Activated CD4-positive, alpha-beta T cell treated with anti-CD3 and anti-CD28 coated beads for 36 hours (primary cell): ENCODE results near the gene ZNFX1. TPM values are rescaled to one million over a fixed set of nuclear protein-coding genes. Genes with fewer than 3 reads are reported as not detected.
"Not testable (repeated sequence)": the region's sequence is repeated elsewhere in the genome, so short reads cannot be mapped to it uniquely, and the experiment has no call there.

Experiments
- ATAC-seq: fragments of 200-7000 bp; cut with Tn5 transposase; one replicate; pipeline ENCODE4 v1.10.0; 2021; ENCODE audit warnings: mild to moderate bottlenecking, moderate library complexity
- CTCF ChIA-PET: fragments of 350-600 bp; sonication (Branson Sonifier 250); formaldehyde crosslinking; loops from one replicate; lab custom pipeline; 2021; ENCODE audit warnings: antibody characterized with exemption; lab: Charles Lee
- POLR2A ChIA-PET: fragments of 350-600 bp; sonication (Branson Sonifier 250); formaldehyde crosslinking; loops from one replicate; lab custom pipeline; 2021; ENCODE audit warnings: antibody characterized with exemption, inconsistent platforms; lab: Charles Lee
- DNase-seq: peaks from one replicate; pipeline ENCODE4 v3.0.0-alpha.2; 2020
- H3K27ac Mint-ChIP-seq: one replicate; pipeline ENCODE4 v1.8.0; 2021; ENCODE audit warnings: mixed read lengths
- H3K27me3 Mint-ChIP-seq: one replicate; pipeline ENCODE4 v1.8.0; 2021; ENCODE audit warnings: mixed read lengths
- H3K36me3 Mint-ChIP-seq: one replicate; pipeline ENCODE4 v1.8.0; 2021; ENCODE audit warnings: low read depth, mixed read lengths
- H3K4me1 Mint-ChIP-seq: one replicate; pipeline ENCODE4 v1.8.0; 2021; ENCODE audit warnings: mixed read lengths
- H3K4me3 Mint-ChIP-seq: one replicate; pipeline ENCODE4 v1.8.0; 2021; ENCODE audit warnings: mild to moderate bottlenecking, moderate library complexity, mixed read lengths
- H3K9me3 Mint-ChIP-seq: one replicate; pipeline ENCODE4 v1.8.0; 2021; ENCODE audit warnings: low read depth, mixed read lengths
- intact Hi-C, 2 experiments: fragments of 100-400 bp; cut with DNase I in 1 of 2; cut with micrococcal nuclease in 1 of 2; formaldehyde crosslinking; loops; one replicate each; pipeline versions ENCODE4 v1.14.2 to v1.15.1; 2022 to 2024; cut with DNase I, micrococcal nuclease
- total RNA-seq, 2 experiments: library from RNA; stranded (reverse); gene quantifications; one replicate each; pipeline ENCODE4 v1.2.3, GENCODE V29; 2021

The ZNFX1 gene
- total RNA-seq, 2 experiments from 2014 or later, result 36.4 to 43.8 TPM

DNA sequence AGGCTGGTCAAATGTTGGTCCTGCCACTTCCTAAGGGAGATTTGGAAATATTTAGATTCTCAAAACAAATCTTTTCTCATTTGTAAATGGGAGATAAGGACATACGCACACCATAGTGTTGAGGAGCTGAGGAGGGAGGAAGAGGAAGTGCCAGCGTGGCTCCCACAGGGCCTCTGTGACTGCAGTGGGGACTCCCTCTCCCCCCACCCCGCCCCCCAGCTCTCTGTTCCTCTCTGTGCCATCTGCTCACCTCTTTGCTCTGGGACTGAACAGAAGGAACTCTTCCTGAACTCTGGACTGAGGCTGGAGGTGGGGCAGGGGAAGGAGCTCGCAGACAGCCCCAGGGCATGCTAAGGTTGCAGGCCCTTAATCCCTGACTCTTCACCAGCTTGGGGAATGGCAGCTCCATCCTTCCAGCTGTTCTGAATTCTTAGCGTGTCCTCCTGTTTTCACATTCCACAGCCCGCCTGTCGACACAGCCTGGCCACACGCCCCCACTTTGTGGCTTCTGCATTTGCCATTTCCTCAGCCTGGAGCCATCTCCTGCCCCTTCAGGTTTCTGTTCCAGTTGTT, 47.2 kb downstream of the ZNFX1 start:
- POLR2A ChIA-PET, result no interaction called here
- Mint-ChIP-seq H3K27me3 (no peaks in the 10 kb centered on the region), H3K27ac (peak overlapping the region; percentile 20), H3K4me1 (no peaks in the 10 kb centered on the region), H3K4me3 (no peak overlapping the region), H3K36me3 (peaks cover 50% of the 10 kb centered on the region), H3K9me3 (no peaks in the 10 kb centered on the region)
- DNase-seq, result no peak
- CTCF ChIA-PET, result interaction anchor here (0.9 to 1.7 kb wide), 4 partner anchors 11 to 98 kb away, joined by 3 to 6 read pairs (median 4); partner anchors contain the start of gene DDX27
- no peak for ATAC-seq
- intact Hi-C loops, result no loop called here

DNA sequence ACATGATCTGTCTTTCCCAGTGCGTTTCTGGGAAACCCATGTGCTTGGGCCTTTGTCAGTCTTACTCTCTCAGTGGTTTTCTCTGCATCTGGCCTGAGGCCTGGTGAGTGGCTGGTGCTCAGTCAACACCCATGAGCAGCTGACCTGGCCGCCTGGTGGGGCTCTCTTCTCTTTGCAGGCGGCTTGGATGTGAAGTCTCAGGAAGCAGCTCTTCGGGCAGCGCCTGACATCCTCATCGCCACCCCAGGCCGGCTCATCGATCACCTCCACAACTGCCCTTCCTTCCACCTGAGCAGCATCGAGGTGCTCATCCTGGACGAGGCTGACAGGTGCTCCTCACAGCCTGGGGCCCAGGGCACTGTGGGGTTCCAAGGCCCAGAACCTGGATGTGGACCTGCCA, 47.8 kb downstream of the ZNFX1 start:
- intact Hi-C loops, result no loop called here
- no peak for ATAC-seq
- ChIA-PET CTCF (no interaction called here), POLR2A (interaction anchor here (0.5 kb wide), 1 partner anchor 8 kb away, joined by 8 read pairs; no protein-coding TSS in a partner anchor)
- Mint-ChIP-seq H3K36me3 (peaks cover 55% of the 10 kb centered on the region), H3K9me3 (no peaks in the 10 kb centered on the region), H3K27ac (no peak overlapping the region), H3K4me3 (no peak overlapping the region), H3K4me1 (no peaks in the 10 kb centered on the region), H3K27me3 (no peaks in the 10 kb centered on the region)
- DNase-seq, result no peak

DNA sequence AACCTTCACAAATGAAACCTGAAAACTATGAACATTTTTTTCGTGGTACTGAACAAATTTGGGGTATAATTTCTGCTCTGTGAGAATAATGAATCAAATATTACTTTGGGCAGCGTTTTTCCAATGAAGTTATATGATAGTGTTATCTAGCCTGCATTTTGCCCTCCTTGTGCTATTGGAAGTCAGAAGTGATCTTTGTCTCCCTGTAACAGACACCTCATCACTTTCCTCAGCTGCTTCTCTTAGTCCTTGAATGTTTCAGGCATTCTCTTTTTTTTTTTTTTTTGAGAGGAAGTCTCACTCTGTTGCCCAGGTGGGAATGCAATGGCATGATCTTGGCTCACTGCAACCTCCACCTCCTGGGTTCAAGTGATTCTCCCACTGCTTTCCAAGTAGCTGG, 48.5 kb downstream of the ZNFX1 start:
- H3K4me3 Mint-ChIP-seq, result no peak overlapping the region
- H3K27ac Mint-ChIP-seq, result no peak overlapping the region
- CTCF ChIA-PET, result no interaction called here
- no peaks in the 10 kb centered on the region for H3K9me3 Mint-ChIP-seq
- no peaks in the 10 kb centered on the region for H3K4me1 Mint-ChIP-seq
- POLR2A ChIA-PET, result interaction anchor here (0.5 kb wide), 1 partner anchor 9 kb away, joined by 8 read pairs; no protein-coding TSS in a partner anchor
- H3K36me3 Mint-ChIP-seq, result peaks cover 56% of the 10 kb centered on the region
- ATAC-seq (no peak), DNase-seq (no peak)
- intact Hi-C loops, result no loop called here
- no peaks in the 10 kb centered on the region for H3K27me3 Mint-ChIP-seq

DNA sequence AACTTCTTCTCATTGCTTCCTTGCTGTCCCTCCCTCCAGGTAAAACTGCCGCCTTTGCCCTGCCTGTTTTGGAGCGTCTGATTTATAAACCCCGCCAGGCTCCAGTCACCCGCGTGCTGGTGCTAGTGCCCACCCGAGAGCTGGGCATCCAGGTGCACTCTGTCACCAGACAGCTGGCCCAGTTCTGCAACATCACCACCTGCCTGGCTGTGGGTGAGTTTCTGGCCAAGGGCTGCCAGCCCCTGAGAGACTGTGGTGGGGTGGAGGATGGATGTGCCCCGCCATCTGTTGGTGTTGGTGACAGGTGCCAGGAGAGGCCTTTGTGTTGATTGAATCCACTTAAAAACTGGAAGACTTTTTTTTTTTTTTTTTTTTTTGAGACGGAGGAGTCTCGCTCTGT, 49.2 kb downstream of the ZNFX1 start:
- POLR2A ChIA-PET, result no interaction called here
- Mint-ChIP-seq H3K27me3 (no peaks in the 10 kb centered on the region), H3K9me3 (no peaks in the 10 kb centered on the region), H3K27ac (no peak overlapping the region), H3K36me3 (peaks cover 58% of the 10 kb centered on the region), H3K4me3 (no peak overlapping the region), H3K4me1 (no peaks in the 10 kb centered on the region)
- no peak for ATAC-seq
- no peak for DNase-seq
- CTCF ChIA-PET, result interaction anchor here (0.6 kb wide), 1 partner anchor 17 kb away, joined by 3 read pairs; no protein-coding TSS in a partner anchor
- intact Hi-C loops, result no loop called here

DNA sequence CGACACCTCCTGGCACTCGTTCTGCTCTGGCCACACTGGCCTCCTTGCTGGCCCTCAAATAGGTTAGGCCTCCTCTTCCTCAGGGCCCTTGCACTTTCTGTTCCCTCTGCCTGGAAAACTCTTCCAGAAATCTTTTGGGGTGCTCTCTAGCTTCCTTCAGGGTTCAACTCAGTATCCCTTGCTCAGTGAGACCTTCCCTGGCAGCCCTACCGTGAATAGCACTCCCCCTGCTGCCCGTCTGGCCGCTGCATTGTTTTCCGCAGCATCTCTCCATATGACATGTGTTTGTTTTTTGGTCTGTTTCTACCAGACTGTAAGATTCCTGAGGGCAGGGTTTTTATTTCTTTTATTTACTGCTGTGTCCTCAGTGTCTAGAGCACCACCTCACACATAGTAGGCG, 52.0 kb downstream of the ZNFX1 start:
- Mint-ChIP-seq H3K9me3 (no peaks in the 10 kb centered on the region), H3K36me3 (peaks cover 64% of the 10 kb centered on the region), H3K4me1 (peaks cover 9% of the 10 kb centered on the region), H3K4me3 (no peak overlapping the region), H3K27me3 (no peaks in the 10 kb centered on the region), H3K27ac (peak overlapping the region; percentile 2)
- intact Hi-C loops, result no loop called here
- ATAC-seq, result no peak
- DNase-seq, result no peak
- POLR2A ChIA-PET, result no interaction called here
- CTCF ChIA-PET, result no interaction called here

DNA sequence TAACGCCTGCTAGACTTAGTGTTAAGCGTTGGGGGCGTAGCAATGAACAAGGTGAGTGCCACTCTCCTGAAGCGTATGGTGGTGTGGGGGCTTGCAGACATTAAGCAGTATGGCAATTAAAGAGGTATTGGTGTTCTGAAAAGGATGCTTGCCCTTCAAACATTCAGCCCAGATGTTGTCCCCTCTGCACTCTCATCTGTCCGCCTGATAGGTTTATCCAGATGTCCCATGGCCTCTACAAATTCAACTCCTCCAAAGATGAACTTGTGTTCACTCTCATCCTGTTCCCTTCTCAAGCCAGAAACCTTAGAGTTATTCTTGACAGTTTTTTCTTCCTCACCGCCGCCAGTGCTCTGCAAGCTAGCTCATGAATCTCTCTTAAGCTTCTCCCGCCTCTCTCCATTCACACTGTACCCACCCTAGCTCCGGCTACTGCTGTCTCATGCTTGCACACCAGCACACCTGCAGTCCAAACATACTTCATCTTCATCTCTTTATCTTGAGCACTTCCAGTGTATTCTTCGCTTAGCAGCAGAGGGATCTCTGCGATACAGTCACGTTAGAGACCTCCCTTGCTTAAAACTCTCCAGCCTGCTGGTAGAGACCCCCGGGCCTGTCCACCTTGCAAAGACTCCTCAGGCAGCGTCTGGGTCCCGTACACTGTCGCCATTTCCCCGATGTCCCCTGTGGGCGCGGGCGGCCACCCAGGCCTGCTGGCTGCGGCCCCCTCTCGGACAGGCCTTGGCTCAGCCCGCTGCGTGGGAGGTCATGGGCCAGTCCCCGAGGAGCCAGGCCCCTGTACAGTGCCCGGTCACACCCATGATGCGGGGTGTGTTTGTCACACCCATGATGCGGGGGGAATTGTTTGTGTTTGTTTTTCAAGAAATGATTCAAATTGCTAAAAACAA, 57.7 kb downstream of the ZNFX1 start:
- H3K27ac Mint-ChIP-seq, result peak overlapping the region; percentile 99
- POLR2A ChIA-PET, result no interaction called here
- no peak for ATAC-seq
- CTCF ChIA-PET, result interaction anchor here (0.7 to 1.9 kb wide), 3 partner anchors 11 to 164 kb away, joined by 3 to 6 read pairs (median 6); no protein-coding TSS in a partner anchor
- peaks cover 37% of the 10 kb centered on the region for H3K36me3 Mint-ChIP-seq
- no peaks in the 10 kb centered on the region for H3K9me3 Mint-ChIP-seq
- intact Hi-C loops, result loop anchor here (1.0 to 2.0 kb wide), 4 partner anchors 32 to 174 kb away; partner anchors contain the start of genes CSE1L (in 2 of the 2), STAU1 (in 2 of the 2) and ZNFX1 (in 1 of the 2)
- peak overlapping the region; percentile 96 for H3K4me3 Mint-ChIP-seq
- H3K27me3 Mint-ChIP-seq, result no peaks in the 10 kb centered on the region
- peaks cover 29% of the 10 kb centered on the region for H3K4me1 Mint-ChIP-seq
- DNase-seq, result no peak

DNA sequence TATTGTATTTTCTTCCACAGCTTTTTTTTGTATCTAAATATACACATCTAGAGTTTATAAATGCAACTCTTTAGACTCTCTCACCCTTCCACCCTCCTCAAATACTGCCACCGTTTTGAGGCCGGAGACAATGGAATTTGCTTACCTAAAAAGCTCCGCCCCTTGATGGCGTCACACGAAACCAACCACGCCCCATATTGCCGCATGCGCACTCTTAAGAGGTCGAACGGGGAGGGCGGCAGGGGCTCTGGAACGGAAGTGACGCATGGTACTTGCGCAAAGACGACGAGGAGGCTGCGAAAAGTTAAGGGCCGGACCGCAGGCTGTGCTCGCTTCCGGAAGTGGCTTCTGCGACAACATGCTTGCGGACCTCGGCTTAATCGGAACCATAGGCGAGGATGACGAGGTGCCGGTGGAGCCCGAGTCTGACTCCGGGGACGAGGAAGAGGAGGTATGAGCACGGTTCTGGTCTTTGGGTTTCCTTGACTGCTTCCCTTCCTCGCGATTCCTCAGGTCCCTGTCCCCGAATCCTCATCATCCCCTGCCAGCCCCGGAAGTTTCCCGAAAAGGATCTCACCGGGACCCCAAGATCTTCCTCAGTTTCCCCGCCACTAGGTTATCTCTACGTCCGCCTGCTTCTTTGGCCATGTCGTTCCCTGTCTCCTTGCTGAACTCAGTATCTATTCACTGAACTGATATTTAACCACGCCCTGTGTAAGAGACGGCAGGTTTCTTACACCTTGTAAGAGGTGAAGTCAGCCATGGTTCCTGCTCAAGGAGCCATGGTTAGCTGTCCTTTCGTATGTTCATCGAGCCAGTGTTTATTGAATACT, 58.5 kb downstream of the ZNFX1 start, which contains the start of gene DDX27:
Gene DDX27, plus strand, starts transcription at position 326 of the 833 bp plus-strand sequence. Its CDS starts 33 bp downstream, at position 359.
- ChIA-PET POLR2A (interaction anchor here (0.6 to 1.0 kb wide), 5 partner anchors 13 to 174 kb away, joined by 3 to 10 read pairs (median 4); partner anchors contain the start of genes CSE1L and STAU1), CTCF (interaction anchor here (0.7 to 5.9 kb wide), 11 partner anchors 12 to 191 kb away, joined by 3 to 166 read pairs (median 4); partner anchors contain the start of gene STAU1)
- intact Hi-C loops, result loop anchor here (1.0 to 2.0 kb wide), 4 partner anchors 31 to 173 kb away; partner anchors contain the start of genes CSE1L (in 2 of the 2), STAU1 (in 2 of the 2) and ZNFX1 (in 1 of the 2)
- DNase-seq (peak; percentile 98), ATAC-seq (peak; percentile 90)
- peak within 1 kb of the TSS; percentile 96 for H3K4me3 Mint-ChIP-seq
- no peaks in the 10 kb centered on the region for H3K27me3 Mint-ChIP-seq
- H3K4me1 Mint-ChIP-seq, result peaks cover 29% of the 10 kb centered on the region
- H3K27ac Mint-ChIP-seq, result peak within 1 kb of the TSS; percentile 99
- peaks cover 30% of the 10 kb centered on the region for H3K36me3 Mint-ChIP-seq
- H3K9me3 Mint-ChIP-seq, result no peaks in the 10 kb centered on the region

DNA sequence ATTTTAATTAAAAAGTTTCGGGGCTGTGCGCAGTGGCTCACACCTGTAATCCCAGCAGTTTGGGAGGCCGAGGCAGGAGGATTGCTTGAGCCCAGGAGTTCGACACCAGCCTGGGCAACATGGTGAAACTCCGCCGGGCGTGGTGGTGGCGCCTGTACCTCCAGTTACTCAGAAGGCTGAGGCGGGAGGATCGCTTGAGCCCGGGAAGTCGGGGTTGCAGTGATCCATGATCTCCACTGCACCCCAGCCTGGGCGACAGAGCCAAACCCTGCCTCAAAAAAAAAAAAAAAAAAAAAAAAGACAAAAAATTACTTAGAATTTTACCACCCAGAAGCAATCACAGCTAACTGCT, 59.1 kb downstream of the ZNFX1 start:
- ATAC-seq, result peak; percentile 0
- not testable (repeated sequence) for H3K27me3 Mint-ChIP-seq, H3K9me3 Mint-ChIP-seq
- ChIA-PET CTCF (interaction anchor here (0.8 to 5.9 kb wide), 9 partner anchors 13 to 190 kb away, joined by 3 to 166 read pairs (median 4); partner anchors contain the start of gene STAU1), POLR2A (interaction anchor here (0.6 to 1.0 kb wide), 4 partner anchors 13 to 173 kb away, joined by 3 to 10 read pairs (median 4); partner anchors contain the start of genes CSE1L and STAU1)
- H3K27ac Mint-ChIP-seq, result peak overlapping the region; percentile 99
- peak; percentile 34 for DNase-seq
- H3K4me1 Mint-ChIP-seq, result peaks cover 29% of the 10 kb centered on the region
- intact Hi-C loops, result loop anchor here (1.0 to 2.0 kb wide), 4 partner anchors 30 to 172 kb away; partner anchors contain the start of genes CSE1L (in 2 of the 2), STAU1 (in 2 of the 2) and ZNFX1 (in 1 of the 2)
- peaks cover 25% of the 10 kb centered on the region for H3K36me3 Mint-ChIP-seq
- peak overlapping the region; percentile 96 for H3K4me3 Mint-ChIP-seq

DNA sequence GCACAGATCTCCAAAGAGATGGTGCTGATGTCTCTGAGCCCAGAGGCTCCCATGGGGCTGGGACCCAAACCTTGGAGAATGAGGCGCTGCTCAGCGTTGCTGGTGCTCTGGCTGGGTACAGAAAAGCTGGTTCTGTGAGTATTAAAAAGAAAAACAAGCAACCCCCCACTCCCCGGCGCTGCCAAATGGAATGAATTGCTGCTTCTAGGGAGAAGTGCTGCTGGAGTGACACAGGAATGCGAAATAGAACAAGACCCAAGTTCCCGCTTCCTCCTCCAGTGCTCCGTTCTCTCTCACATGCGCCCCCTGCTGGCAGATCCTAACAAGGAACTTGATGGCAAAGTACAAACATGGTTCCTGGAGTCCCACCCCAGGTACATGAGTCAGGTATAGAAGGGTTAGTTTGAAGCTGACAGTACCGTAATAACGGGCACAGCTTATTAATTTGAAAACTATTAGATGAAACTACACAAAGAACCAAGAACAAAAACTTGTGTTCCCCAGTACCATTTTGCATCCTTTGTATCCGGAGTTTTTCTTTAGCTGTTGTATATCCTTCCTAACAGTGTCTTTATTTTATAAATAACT, 60.8 kb downstream of the ZNFX1 start:
- no peaks in the 10 kb centered on the region for H3K27me3 Mint-ChIP-seq
- H3K27ac Mint-ChIP-seq, result peak overlapping the region; percentile 55
- POLR2A ChIA-PET, result interaction anchor here (0.6 to 1.1 kb wide), 5 partner anchors 63 to 697 kb away, joined by 3 to 9 read pairs (median 5); no protein-coding TSS in a partner anchor
- H3K9me3 Mint-ChIP-seq, result no peaks in the 10 kb centered on the region
- intact Hi-C loops, result loop anchor here (1.0 to 2.0 kb wide), 3 partner anchors 50 to 84 kb away; no protein-coding TSS in a partner anchor
- H3K36me3 Mint-ChIP-seq, result peaks cover 19% of the 10 kb centered on the region
- DNase-seq (peak; percentile 98), ATAC-seq (peak; percentile 69)
- CTCF ChIA-PET, result interaction anchor here (0.6 to 5.9 kb wide), 33 partner anchors 8 to 560 kb away, joined by 3 to 166 read pairs (median 4); partner anchors contain the start of gene STAU1
- H3K4me1 Mint-ChIP-seq, result peaks cover 29% of the 10 kb centered on the region
- H3K4me3 Mint-ChIP-seq, result peak overlapping the region; percentile 57

DNA sequence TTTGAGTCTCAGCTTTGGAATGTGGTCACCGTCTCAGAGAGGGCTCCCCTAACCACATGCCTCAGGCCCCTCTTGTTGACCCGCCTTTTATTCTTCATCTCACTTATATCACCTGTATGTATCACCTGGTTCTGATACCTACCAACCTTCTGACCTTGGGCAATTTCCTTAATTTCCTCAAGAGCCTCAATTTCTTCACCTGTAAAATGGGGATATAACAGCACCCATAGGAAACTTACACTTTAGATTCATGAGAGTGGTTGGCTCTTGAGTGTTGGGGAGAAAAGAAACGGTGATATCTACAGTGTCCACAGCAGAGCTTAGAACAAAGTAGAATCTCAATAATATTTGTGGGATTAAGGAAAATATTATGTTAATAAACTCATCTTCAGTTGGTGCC, 62.6 kb downstream of the ZNFX1 start:
- no peak overlapping the region for H3K27ac Mint-ChIP-seq
- no peak for ATAC-seq

More for the DNA sequence above, 62.6 kb downstream of the ZNFX1 start:
- Mint-ChIP-seq H3K4me3 (no peak overlapping the region), H3K4me1 (peaks cover 14% of the 10 kb centered on the region), H3K36me3 (peaks cover 5% of the 10 kb centered on the region), H3K27me3 (no peaks in the 10 kb centered on the region), H3K9me3 (peaks cover 5% of the 10 kb centered on the region)
- ChIA-PET POLR2A (interaction anchor here (0.6 kb wide), 1 partner anchor 89 kb away, joined by 4 read pairs; no protein-coding TSS in a partner anchor), CTCF (interaction anchor here (1.9 to 5.9 kb wide), 4 partner anchors 9 to 82 kb away, joined by 5 to 166 read pairs (median 61); partner anchors contain the start of gene STAU1)
- DNase-seq, result no peak
- intact Hi-C loops, result no loop called here
